CD4-positive, alpha-beta T cell treated with Interleukin-21 for 1 hour (primary cell): Measurements from ENCODE around the gene ELSPBP1.
"Not testable (repeated sequence)": the region's sequence is repeated elsewhere in the genome, so short reads cannot be mapped to it uniquely, and the experiment has no call there.

Source experiments
- DNase-seq: peaks from one replicate; pipeline ENCODE4 v3.0.0-alpha.2; 2020

ELSPBP1 gene

DNA sequence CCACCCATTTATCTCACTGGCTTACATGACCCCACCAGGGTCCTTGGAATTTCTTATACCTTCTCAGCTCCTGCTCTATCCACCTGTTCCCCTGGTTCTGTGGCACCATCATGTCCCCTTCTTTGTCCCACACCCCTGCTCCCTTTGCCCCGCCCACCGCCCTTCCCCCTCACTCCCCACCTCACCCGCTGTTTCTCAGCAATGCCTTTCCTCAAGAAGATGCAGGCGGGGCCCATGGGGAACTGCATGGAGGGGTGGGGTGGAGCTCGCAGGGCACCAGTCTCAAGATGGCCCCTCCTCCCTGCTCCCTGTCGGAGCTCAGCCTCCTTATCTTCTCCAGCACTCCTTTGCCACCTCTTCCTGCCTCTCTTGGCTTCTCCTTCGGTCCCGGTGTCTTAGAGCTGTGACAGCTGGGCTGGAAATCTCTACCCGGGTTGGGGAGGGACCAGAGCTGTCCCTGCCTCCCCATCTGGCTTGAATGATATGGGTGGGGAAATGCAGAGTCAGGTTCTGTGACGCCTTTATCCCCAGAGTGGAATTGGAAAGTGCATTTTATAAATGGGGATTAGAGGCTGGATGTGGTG is 49.3 kb downstream of the ELSPBP1 start, which contains the start of gene CABP5:
CABP5 (minus strand) TSS at position 405 of the 584 bp plus-strand sequence; CDS start at position 248, 157 bp downstream.
- no peak for DNase-seq

DNA sequence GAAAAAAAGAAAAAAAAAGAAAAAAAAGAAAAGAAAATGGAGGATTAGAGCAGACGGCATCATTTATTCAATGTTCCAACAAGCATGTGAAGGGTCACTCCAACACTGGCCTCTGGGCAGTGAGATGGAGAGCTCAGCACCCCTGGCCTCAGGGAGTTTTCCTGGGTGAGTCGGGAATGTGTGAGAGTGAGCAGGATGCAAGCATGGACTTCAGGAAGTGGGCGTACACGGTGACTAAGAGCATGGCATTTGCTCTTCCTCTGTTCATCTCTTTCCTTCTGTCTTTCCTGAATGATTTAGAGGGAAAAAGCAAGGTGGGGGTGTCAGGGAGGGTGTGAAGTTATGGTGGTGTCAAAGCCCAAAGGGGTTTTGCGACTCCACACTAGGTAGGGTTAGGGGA is 50.1 kb downstream of the ELSPBP1 start:
- no peak for DNase-seq

DNA sequence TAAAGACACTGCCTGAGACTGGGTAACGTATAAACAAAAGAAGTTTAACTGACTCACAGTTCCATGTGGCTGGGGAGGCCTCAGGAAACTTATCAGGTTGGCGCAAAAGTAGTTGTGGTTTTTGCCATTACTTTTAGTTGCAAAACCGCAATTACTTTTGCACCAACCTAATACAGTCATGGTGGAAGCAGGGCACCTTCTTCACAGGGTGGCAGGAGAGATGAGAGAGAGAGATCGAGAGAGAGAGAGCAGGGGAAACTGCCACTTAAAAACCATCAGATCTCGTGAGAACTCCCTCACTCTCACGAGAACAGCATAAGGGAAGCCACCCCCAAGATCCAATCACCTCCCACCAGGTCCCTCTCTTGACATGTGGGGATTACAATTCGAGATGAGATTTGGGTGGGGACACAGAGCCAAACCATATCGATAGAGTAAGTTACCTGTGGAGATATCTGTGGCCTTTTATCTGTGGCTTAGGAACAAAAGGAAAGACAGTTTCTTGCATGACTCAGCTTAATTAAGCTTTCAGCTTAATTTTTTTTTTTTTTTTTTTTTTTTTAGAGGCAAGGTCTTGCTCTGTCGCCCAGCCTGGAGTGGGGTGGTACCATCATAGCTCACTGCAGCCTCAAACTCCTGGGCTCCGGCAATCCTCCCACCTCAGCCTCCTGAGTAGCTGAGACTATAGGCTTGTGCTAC is 57.1 kb downstream of the ELSPBP1 start:
- DNase-seq: no peak

DNA sequence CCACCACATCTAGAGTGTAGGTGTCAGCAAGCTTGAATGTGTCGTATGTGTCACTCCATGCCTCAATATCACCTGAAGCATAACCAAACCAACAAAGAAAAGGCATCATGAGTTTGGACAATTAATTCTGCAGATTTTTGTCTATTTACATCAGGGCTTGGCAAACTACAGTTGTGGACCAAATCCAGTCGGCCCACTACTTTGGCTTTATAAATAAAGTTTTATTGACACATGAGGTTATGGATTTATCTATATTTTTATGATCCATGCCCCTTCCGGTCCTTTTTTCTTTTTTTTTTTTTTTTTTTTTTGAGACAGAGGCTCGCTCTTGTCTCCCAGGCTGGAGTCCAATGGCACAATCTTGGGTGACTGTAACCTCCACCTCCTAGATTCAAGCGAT is 58.6 kb downstream of the ELSPBP1 start:
- DNase-seq: no peak

DNA sequence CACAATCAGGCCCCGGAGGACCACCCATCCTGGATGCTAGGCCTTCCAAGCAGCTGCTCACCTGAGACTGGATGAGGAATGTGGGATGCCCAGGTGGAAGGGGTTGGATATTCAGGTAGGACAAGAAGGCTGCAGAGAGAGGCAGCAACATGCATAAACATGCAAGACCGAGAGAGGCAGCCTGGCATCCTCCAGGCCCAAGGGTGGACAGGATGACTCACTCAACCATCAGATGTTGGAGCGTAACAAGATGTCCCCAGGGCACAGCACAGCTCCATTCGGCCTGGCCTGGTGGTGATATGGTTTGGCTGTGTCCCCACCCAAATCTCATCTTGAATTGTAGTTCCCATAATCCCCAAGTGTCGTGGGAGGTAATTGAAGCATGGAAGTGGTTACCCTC is 59.4 kb downstream of the ELSPBP1 start:
- no peak for DNase-seq

DNA sequence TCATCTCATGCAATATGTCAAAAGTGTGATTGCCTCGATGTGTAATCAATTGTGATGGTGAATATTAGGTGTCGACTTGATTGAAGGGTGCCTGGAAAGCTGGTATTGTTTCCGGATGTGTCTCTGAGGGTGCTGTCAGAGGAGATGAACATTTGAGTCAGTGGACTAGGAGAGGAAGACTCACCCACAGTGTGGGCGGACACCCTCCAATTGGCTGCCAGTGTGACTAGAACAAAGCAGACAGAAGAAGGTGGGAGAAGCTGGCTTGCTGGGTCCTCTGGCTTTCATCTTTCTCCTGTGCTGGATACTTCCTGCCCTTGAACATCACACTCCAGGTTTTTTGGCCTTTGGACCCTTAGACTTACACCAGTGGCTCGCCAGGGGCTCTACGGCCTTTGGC is 64.9 kb downstream of the ELSPBP1 start:
- DNase-seq: no peak

DNA sequence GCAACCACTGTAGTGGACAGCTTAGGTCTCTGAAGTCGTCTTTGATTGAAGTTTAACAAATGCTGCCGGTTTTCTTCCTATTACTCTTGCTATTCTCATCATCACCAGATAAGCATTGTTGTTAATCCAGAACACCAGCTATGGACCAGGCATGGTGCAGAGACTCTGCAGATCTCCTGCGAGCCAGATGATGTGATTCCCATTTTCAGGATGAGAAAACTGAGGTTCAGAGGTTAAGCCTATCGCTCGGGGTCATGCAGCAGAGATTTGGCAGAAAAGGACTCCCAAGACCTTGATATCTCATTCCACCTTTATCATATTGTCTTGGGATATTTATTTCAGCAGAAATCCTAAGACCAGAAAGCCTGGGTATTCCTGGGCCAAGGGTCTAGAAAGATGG is 65.9 kb downstream of the ELSPBP1 start:
- DNase-seq: no peak

DNA sequence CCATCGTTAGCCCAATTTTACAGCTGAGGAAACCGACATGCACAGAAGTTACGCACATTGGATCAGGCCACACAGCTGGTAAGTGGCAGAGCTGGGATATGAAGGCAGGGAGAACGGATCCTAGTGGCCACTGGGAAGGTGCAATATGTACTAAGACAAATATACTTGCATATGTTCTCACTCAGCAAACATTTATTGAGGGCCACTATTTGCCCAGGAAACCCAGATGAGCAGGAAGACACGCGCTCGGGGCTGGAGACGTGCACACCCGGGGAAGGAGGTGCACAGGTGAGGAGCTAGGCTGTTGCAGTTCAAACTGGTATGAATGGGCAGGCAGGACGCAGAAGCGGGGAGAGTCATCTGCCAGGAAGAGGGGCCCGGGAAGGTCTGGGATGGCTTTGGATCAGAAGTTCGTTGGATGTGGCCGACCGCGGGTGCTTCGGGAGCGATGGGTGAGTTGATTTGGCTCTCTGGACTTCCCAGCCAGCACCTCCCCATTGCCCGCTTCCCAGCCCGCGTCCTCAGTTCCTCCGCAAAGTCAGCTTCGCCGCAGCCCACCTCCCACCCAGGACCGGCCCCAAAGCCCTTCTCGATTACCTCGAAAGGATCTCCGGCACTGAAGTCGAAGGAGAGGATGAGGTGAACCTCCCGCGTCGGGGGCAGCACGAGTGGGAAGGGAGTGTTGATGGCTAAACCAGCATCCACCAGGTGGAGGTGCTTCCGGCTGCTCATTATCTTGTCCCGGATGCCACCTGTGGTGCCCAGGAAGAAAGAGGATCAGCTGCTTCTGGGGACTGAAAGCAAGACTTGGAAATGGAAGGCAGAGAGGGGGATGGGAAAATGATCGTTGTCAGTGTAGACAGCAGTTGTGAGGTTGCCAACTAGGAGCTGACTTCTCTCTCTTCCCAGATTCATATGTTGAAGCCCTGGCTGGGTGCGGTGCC is 67.2 kb downstream of the ELSPBP1 start:
- no peak for DNase-seq

DNA sequence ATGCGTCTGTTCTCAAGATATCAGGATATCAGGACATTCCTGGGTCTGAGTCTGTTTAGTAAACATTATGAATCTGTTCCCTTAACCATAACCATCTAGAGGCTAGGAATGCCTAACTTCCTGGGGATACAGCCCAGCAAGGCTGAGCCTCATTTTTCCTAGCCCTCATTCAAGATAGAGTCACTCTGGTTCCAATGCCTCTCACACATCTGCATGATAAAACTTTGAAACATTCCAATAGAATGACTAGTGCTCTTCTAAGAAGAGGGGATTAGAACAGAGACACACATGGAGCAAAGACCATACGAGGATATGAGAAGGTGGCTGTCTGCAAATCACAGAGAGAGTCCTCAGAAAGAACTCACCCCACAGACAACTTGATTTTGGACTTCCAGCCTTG is 70.1 kb downstream of the ELSPBP1 start:
- DNase-seq: no peak

DNA sequence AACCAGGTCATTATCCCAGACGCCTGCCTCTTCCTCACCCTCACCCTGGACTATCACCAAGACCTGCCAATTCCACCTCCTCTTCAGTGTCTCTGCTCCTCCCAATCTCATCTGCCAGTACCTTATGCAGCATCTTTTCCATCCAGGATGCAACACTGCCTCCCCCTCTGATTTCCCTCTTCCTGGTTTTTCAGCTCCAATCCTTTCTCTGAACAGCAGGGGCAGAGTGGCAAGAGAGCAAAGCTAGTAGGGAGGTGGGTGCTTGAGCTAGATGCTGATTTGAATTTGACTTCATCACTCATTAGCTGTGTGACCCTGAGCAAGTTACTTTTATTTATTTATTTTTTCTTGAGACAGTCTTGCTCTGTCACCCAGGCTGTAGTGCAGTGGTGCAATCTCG is 75.0 kb downstream of the ELSPBP1 start:
- DNase-seq: no peak

DNA sequence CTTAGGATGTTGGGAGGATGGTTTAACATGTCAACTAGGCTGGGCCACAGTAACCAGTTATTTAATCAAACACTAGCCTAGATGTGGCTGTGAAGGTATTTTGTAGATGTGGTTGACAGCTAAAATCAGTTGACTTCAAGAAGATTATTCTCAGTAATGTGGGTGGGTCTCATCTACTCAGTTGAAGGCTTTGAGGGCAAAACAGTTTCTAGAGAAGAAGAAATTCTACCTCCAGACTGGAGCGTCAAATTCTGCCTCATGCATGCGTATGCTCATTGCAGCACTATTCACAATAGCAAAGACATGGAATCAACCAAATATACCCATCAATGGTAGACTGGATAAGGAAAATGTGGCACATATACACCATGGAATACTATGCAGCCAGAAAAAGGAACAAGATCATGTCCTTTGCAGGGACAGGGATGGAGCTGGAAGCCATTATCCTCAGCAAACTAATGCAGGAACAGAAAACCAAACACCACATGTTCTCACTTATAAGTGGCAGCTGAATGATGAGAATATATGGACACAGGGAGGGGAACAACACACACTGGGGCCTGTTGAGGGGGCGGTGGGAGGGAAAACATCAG is 75.8 kb downstream of the ELSPBP1 start:
- not testable (repeated sequence) for DNase-seq
